ENCODE measurements around the gene JMJD7.

- TF ChIP-seq ZNF70 (CRISPR knock-in tag; IDR thresholded peaks at IDR 0.05) (no peak), ZFP30 (CRISPR knock-in tag; IDR thresholded peaks at IDR 0.05) (no peak), TCF4 (CRISPR knock-in tag; IDR thresholded peaks at IDR 0.05; ENCODE audit: borderline replicate concordance) (no peak), ZNF565 (CRISPR knock-in tag; conservative IDR thresholded peaks at IDR 0.05; ENCODE audit: low read depth) (no peak), ZNF8 (CRISPR knock-in tag; IDR thresholded peaks at IDR 0.05) (no peak), TOX (CRISPR knock-in tag; IDR thresholded peaks at IDR 0.05; ENCODE audit: borderline replicate concordance) (no peak), ARNTL (CRISPR knock-in tag; IDR thresholded peaks at IDR 0.05; ENCODE audit: borderline replicate concordance, low read depth) (no peak), SNAI2 (CRISPR knock-in tag; IDR thresholded peaks at IDR 0.05) (no peak), POU6F1 (CRISPR knock-in tag; IDR thresholded peaks at IDR 0.05; ENCODE audit: borderline replicate concordance, low read depth) (no peak), GLIS3 (CRISPR knock-in tag; IDR thresholded peaks at IDR 0.05) (no peak), ISL1 (CRISPR knock-in tag; IDR thresholded peaks at IDR 0.05) (no peak), PATZ1 (CRISPR knock-in tag; IDR thresholded peaks at IDR 0.05; ENCODE audit: borderline replicate concordance) (no peak), PPARA (CRISPR knock-in tag; IDR thresholded peaks at IDR 0.05; ENCODE audit: borderline replicate concordance) (no peak)
These were observed 53.2 kb downstream of the JMJD7 start for GRCh38 chr15:41881086-41881485.
